WI38 (cell line): ENCODE data around the gene KLF4.

Experiments
- H3K4me3 ChIP-seq: 2 replicates; pipeline ENCODE4 v1.5.1; 2011; ENCODE audit warnings: low read depth, mild to moderate bottlenecking, control low read depth, low read length
- CTCF ChIP-seq: IDR thresholded peaks from 2 replicates; pipeline ENCODE4 v1.5.1; 2012; ENCODE audit warnings: low read depth, mild to moderate bottlenecking, control low read depth, low read length

Gene KLF4

GRCh38 chr9:107491081-107492053, 1.8 kb upstream of the KLF4 start:
- TF ChIP-seq CTCF: no peak
- peak overlapping the region; percentile 24; the same call in 1 of the 2 replicates for H3K4me3 ChIP-seq

GRCh38 chr9:107490606-107490970, 1.0 kb upstream of the KLF4 start:
- peak overlapping the region; percentile 68 for H3K4me3 ChIP-seq

- H3K4me3 ChIP-seq: peak overlapping the region; percentile 79
- no peak for TF ChIP-seq CTCF
Observed at GRCh38 chr9:107489144-107489673, 360 bp downstream of the KLF4 start.

- peak overlapping the region; percentile 79 for H3K4me3 ChIP-seq
- TF ChIP-seq CTCF: no peak
Observed at GRCh38 chr9:107488375-107489143, 1.0 kb downstream of the KLF4 start.

- TF ChIP-seq CTCF: 0 out of 2 replicates have a peak, but pooled peaks have one; percentile 12
- H3K4me3 ChIP-seq: peak overlapping the region; percentile 79
Observed at GRCh38 chr9:107487521-107488374, 1.8 kb downstream of the KLF4 start.

- H3K4me3 ChIP-seq: no peak overlapping the region; the same call in 1 of the 2 replicates
- TF ChIP-seq CTCF: no peak
Observed at GRCh38 chr9:107486674-107487520, 2.7 kb downstream of the KLF4 start.
